GM21423 (cell line): ENCODE data around the gene CLEC16A.

ENCODE experiments used
- ATAC-seq: cut with Tn5 transposase; IDR thresholded peaks from one replicate; pipeline ENCODE4 v1.9.1; 2021; ENCODE audit warnings: mild to moderate bottlenecking, moderate library complexity; ENCODE audit not compliant: unreplicated experiment

The CLEC16A gene

GRCh38 chr16:11133344-11133943 lies 189.1 kb downstream of the CLEC16A start:
- no peak for ATAC-seq

GRCh38 chr16:11134722-11135463 lies 190.5 kb downstream of the CLEC16A start:
- ATAC-seq = no peak

GRCh38 chr16:11135464-11135973 lies 191.2 kb downstream of the CLEC16A start:
- no peak for ATAC-seq

- no peak for ATAC-seq
These were observed 192.2 kb downstream of the CLEC16A start for GRCh38 chr16:11136600-11136999.

GRCh38 chr16:11138022-11138768 lies 193.8 kb downstream of the CLEC16A start:
- no peak for ATAC-seq

GRCh38 chr16:11138769-11139325 lies 194.5 kb downstream of the CLEC16A start:
- ATAC-seq = no peak

GRCh38 chr16:11139326-11140097 lies 195.1 kb downstream of the CLEC16A start:
- ATAC-seq = no peak

GRCh38 chr16:11140098-11140375 lies 195.7 kb downstream of the CLEC16A start:
- no peak for ATAC-seq

GRCh38 chr16:11140466-11140865 lies 196.1 kb downstream of the CLEC16A start:
- ATAC-seq = no peak

- ATAC-seq = no peak
These were observed 196.5 kb downstream of the CLEC16A start for GRCh38 chr16:11140867-11141266.

GRCh38 chr16:11141409-11142260 lies 197.3 kb downstream of the CLEC16A start:
- no peak for ATAC-seq

GRCh38 chr16:11142261-11142630 lies 197.9 kb downstream of the CLEC16A start:
- no peak for ATAC-seq

- no peak for ATAC-seq
These were observed 198.6 kb downstream of the CLEC16A start for GRCh38 chr16:11142951-11143350.

GRCh38 chr16:11143372-11144035 lies 199.1 kb downstream of the CLEC16A start:
- no peak for ATAC-seq

GRCh38 chr16:11144122-11144521 lies 199.8 kb downstream of the CLEC16A start:
- no peak for ATAC-seq

- ATAC-seq = no peak
These were observed 200.9 kb downstream of the CLEC16A start for GRCh38 chr16:11145173-11145818.

GRCh38 chr16:11145819-11146211 lies 201.5 kb downstream of the CLEC16A start:
- ATAC-seq = no peak

- no peak for ATAC-seq
These were observed 202.8 kb downstream of the CLEC16A start for GRCh38 chr16:11147033-11147753.
